Stimulated activated CD4-positive, alpha-beta T cell treated with anti-CD3 and anti-CD28 coated beads, Interleukin-15, amount 100 ng/mL, for 1 hour (primary cell): ENCODE data around the gene STOML1.

Experiments used
- DNase-seq, 2 donors: peaks; one replicate each; pipeline ENCODE4 v3.0.0-alpha.2; 2020; ENCODE audit warnings: low read depth in 1 of 2, low spot score in 1 of 2

STOML1 gene

DNA sequence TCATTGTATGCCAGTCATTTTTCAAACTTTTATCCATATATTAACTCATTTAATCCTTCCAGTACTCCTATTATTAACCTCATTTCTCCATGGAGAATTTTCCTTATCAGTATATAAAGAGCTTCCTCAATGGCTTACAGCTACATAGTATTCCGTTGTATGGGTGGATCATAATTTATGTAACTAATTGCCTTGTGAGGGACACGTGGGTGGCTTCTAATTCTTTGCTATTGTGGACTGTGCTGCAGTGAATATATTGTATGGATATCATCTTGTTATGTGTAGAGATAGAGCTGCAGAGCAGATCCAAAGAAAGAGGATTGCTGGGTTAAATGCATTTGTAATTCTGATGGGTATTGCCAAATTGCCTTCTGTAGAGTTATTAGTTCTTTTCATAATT, 27.6 kb upstream of the STOML1 start:
- DNase-seq, result no peak

DNA sequence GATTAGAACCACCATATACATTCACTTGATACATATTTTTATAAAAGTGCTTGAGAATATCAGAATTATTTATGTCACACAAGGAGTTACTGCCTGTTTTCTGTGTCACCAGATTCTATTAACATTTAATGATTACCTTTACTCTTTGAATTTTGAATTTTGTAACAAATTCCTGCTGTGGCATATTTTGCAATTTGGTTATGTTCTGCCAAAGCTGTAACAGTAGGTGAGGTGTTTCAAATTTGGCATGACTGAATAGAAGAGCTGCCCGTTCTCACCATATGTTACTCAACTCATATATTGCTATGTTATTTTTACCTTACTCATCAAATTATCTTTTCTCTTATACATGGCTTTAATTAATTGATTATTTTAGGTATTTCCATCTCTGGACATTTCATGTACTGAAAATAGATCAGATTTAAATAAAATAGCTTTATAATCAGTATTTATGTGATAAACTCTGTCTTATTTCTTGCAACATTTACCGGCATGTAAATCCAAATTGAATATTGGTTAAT, 21.3 kb upstream of the STOML1 start:
- no peak for DNase-seq

DNA sequence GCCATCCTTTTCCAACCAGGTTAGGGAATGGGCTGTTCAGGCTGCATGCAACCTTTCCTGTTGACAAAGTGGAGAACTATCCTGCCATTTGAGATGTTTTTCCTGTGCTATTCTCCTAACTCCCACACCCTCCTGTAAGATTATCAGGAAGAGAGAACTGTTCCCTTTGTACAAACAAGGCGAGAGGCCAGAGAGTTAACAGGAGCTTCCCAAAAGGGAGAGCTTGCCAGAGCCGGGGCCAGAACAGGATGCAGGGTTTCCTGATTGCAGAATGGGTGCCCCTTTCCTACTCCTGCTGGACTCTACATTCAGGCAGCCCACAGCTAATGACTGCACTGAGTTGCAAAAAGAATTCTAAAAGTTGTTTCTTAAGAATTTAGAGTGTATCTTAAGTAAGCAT, 19.5 kb upstream of the STOML1 start:
- DNase-seq, result no peak

DNA sequence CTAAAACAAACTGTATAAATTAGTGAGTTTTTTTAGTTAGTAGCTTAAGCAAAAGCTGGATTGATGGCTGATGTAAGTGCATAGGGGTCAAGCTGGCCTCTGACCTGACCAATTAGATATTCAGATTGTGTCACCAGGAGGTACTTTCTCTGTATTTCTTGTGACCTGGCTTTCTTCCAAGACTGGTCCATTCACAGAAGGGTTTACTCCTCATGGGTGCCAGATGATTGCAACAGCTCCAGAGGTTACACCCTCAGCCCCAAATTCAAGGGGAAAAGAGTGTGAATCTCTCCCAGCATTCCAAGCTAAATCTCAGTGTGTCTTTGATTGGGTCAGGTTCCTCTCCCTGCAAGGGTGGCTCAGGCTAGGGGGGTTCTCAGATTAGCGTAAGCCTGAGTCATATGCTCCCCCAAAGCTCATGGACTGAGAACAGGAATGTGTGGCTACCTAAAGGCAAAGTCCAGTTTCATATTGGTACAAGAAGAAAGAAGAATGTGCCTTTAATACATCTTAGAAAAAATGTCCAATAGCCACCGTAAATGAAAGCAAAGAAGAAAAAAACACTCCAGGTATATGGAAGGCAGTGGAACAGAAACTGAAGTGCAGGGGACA, 18.9 kb upstream of the STOML1 start:
- no peak for DNase-seq

DNA sequence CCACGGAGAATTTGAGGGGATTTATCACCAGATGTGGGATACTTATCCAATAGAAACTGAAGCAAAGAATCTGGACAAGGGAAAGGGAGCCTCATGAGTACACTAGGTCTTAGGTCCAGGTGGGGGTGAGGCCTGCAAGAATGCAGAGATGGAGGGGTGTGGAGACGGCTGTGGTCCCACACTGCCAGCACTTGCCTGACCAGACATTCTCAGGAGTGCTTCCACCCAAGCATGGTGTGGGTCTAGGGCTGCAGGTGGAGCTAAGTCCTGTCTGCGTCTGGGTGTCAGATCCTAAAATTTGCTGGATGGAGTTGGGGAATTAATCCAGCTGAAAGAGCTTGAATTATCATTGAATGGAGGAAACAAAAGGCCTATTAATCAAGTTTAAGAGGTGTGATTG, 16.8 kb upstream of the STOML1 start:
- DNase-seq, result no peak

DNA sequence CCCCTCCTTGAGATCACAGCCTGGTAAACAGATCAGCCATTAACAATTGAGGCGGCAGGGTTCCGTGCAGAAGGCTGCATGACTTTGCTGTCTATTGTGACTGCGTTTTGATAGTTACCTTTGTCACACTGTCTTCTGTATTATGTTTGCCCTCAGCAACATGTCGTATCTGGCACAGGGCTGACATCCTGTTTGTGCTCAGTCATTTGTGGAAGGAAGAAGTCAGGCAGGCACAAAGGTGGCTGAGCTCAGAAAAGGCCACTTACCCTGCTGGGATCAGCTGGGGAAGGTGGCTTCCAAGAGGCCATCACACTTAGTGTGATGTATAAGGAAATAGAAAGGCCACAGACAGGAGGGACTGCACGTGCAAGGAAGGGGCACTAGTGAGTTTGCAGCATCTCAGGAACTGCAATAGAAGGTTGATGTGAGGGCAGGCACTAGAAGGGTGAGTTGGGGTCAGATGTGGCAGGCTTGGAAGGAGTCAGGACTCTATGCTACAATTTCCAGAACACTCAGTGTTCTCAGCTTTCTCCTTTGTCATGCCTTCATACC, 15.8 kb upstream of the STOML1 start:
- DNase-seq, result no peak

DNA sequence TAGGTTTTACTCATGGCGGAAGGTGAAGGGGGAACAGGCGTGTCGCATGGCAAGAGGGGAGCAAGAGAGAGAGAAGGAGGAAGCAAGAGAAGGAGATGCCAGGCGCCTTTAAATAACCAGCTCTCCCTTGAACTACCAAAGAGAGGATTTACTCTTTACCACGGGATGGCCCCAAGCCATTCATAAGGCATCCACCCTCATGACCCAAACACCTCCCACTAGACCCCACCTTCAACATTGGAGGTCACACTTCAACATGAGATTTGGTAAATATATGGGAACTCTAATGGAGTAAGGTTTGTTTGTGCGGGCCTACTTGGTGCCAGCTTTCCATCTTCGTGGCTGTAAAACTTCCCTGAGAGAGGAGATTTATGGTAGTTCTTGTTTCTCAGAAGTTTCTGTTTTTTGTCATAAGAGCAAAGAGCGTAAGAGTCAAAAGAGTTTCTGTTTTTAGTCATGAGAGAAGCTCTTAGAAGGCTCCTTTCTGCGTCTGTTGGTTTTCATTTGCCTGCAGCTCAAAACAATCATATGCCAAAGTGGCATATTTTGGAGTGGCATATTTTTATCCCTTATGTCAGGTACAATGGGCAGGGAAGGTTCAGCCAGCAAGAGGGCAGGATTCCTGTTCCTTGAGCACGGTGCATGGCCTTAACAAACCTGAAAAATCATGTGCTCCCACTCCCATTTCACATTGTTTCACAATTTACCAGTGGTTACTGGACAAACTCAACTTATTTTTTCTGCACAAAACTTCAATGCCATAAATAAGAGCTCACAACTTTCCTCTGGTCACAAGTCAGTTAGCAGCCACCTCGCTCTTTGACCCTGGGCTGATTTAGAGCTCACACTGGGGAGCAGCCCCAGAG, 14.9 kb upstream of the STOML1 start:
- no peak for DNase-seq

DNA sequence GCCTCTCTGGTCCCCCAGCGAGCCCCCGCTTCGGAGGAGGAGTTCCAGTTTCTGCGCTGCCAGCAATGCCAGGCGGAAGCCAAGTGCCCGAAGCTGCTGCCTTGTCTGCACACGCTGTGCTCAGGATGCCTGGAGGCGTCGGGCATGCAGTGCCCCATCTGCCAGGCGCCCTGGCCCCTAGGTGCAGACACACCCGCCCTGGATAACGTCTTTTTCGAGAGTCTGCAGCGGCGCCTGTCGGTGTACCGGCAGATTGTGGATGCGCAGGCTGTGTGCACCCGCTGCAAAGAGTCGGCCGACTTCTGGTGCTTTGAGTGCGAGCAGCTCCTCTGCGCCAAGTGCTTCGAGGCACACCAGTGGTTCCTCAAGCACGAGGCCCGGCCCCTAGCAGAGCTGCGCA, 5.9 kb upstream of the STOML1 start:
- no peak for DNase-seq

DNA sequence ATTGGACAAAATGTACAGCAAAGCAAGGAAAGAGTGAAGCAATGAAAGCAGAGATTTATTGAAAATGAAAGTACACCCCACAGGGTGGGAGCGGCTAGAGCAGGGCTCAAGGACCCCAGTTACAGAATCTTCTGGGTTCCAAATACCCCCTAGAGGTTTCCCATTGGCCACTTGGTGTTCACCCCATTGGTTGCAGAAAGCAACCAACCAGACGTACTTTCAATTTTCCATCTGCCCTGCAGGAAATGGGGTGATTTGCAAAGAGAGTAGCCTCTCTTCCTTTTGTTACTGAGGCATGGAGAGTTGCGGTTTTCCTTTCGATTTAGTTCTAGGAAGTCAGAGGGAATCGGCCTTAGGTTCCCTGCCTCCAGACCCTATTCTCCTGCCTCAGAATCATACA, 4.8 kb upstream of the STOML1 start:
- DNase-seq, result no peak

DNA sequence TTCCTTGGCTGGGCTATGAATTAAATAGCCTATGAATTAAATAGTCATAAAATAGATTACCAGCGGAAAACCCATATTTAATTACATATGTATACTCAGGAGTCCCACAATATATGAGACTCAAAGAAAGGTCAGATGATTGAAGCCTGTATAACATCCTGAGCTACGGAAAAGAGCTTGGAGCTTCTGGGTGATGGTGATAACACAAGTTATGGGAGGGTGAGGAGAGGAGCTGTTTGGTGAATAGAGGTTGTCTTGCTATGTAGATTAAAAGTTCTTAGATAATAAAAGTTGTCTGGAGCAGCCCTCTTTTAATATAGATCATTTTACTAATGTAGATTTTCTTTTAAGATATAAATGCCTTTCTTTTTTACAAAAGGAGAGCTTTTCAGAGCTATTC, 4.2 kb upstream of the STOML1 start:
- no peak for DNase-seq

DNA sequence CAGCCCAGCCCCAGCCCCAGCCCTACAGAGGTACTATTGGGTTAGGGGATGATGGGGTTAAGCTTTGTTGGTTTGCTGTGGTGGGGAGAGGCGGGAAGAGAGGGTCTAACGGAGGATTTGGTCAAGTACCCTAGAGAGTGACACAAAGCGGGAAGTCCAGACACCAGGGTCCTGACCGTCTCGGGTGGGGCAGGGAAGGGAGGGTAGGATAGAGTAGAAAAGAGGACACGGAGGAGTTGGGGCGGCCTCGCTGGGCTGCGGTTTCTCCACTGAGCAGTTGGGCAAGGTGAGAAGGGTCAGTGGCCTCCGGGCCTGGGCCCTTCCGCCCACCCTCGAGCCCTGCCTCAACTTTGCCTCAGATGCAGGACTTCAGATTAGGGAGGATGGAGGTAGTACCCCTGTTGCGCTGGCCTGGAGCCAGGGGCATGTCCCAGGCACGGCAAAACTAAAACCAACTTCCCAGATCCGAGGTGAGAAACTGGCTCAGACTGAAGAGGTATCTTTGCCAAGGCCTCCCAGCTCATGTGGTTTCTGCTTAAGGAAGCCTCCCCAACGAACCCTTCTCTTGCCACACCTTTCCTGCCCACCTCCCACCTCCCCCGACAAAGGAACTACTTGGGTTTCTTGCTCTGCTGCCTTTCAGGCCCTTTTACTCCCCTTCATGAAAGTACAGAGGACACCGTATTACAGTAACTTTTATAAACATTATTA, 3.0 kb upstream of the STOML1 start:
- no peak for DNase-seq

DNA sequence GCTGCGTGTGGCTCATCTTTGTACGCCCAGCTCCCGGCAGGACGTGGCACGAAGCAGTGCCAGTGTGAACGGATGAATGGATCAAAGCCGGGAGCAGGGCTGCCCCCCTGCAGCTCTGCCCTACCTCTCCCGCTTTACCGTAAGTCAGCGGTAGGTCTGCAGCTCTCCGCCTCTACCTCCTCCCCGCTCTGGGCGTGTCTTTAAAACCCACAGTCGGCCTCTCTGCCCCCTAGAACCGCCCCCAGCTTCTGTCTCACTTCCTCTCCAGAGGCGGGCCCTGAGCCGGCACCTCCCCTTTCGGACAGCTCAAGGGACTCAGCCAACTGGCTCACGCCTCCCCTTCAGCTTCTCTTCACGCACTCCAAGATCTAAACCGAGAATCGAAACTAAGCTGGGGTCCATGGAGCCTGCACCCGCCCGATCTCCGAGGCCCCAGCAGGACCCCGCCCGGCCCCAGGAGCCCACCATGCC, 2.4 kb upstream of the STOML1 start, which contains the start of gene PML:
PML (plus strand) TSS at position 304 of the 471 bp plus-strand sequence; CDS start at position 401, 97 bp downstream.
- peak; percentile 79 to 83 for DNase-seq

DNA sequence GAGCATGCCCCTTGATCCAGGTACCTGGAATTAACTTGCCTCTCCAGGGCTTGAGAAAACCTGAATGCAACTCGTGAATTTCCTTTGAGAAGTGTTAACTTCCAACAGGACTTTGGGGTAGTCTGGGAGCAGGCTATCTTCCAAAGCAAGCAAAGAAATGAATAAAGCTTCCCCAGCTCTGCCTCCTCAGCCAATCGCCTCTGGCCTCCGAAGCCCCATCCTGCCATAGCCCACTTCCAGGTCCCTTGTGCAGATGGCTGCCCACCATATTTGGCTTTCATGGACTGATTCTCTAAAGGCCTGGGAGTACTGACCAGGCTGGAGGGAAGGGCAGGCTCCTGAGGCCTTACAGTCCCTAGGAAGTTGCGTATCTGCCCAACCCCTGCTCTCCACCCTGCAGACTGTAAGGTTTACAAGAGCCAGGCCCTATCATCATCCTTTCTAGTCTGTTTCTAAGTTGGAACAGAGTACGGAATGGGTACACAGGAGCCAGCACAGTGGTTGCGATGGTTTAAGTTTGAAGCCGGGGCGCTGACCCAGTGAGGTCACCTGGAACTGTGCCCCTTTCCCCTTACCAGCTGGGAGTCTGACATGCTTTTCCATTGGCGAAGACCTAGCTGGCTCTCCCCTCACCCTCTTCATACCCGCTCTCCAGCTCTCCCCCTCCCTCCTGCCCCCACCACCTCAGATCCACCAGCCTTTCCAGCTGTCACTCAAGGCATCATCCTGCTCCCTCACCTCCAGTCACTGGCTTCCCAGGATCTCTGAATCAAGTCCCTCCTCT, 1.3 kb upstream of the STOML1 start:
- DNase-seq, result no peak

DNA sequence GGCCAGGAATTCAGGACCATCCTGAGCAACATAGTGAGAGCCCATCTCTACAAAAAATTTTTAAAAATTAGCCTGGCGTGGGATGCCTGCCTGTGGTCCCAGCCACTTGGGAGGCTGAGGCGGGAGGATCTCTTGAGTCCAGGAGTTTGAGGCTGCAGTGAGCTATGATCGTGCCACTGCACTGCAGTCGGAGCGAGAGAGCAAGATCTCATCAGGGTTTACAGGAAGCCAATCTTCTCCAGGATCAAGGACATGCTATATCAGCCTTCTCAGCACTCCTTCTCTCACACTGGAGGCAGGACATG, 451 bp upstream of the STOML1 start:
- no peak for DNase-seq

DNA sequence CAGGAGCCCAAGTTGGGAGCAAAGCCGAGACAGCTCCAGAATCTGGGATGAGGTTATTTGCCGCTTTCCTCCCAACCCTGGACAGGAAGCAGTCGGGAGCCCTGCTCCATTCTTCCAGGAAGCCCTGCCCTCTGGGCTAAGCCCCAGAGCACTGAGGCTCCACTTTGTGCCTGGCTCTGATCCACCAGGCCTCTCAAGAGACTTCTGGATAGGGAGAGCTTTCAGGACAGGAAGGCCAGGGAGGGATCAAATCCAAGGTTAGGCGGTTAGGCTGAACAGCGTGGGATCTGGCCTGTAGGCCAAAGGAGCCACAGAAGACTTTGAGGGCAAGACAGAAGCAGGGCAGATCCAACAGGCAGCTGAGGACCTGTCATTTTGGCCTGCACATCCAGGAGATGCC, 835 bp downstream of the STOML1 start:
- DNase-seq, result no peak

DNA sequence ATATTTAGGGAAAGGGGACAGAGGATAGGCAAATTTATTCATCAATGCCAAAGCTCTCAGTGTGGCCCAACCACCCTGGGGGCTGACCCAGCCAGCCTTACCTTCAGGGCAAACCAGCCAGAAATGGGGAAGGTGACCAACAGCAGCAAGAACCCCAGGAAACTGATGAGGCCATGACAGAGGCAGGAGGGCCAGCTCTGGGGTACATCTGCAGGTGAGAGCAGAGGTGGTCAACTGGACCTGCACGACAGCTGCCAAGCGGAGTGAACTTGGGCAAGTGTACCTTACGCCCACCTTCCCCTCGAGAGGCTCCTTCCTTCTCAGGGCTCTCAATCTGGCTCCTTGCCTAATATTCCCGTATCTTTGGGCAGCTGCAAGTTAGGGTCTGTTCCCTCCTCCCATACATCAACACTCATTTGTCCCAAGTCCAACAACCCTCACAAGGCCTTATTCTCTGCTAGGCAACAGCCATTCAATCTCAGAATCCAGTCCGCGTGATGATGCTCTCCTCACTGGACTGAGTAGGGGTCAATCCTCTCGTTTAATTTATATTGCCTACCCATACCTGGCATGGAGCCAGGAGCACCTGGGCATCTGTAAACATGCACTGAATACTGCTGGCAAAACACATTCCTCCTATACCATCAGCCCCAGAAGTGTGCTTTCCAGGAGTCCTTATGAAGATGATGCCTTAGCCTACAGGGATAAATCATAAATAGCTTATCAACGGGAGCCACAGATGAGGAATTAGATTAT, 1.7 kb downstream of the STOML1 start:
- DNase-seq, result no peak

DNA sequence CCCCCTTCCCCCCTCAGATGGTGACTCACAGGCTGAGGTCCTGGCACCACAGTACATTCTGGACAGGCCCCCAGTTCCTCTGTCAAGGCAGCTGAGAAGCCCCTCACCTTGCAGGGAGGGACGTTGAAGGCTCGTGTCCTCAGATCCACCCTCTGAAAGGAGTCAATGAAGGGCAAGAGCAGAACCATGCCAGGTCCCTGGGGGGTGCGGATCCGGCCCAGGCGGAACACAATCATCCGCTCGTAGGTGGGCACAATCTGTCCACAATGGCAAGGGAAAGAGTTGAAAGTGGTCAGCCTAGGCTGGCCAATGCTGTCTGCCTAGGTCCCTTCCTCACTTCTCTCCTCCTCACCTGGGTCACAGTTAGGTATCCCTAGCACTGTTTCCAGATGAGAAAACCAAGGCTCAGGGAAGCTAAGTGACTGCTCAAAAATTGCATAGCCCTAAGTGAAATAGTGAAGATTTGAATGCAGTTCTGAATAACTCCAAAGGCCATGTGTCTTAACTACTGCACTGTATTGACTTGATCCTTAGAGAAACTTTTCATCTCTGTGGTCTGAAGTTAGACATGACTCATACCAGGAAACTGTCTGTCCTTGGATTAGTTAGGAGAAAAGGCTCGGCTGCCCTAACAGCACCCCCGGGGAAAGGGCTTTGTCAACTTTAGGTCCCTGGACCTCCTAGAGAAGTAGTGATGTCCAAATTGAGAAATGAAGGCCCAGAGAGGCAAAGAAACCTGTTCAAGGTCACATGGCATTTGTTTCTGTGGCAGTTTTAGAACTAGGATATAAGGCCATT, 2.9 kb downstream of the STOML1 start:
- DNase-seq, result no peak

DNA sequence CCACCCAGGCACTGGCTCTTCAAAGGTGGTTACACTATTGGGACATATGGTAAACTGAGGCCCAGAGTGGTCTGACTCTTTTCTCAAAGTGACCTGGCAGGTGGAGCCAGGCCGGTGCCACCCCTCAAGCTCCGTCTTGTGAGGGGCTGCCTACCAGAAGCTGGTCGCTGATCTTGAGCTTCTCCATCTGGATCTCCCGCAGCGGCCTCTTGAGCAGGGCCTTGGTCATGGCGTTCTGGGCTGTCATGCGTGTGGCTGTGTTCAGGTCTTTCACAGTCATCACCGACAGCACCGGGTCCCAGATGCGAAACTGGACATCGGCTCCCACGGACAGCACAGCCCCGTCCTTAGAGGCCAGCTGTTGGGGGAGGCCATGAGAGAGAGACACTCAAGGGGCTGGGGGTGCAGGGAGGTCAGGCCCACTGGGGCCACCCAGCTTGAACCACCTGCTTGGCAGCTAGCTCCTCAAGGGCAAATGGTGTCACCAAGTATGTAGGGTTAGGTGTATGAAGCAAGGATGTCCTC, 3.6 kb downstream of the STOML1 start:
- no peak for DNase-seq
